HG02763 (cell line): ENCODE results near the gene SUFU.
"Not testable (repeated sequence)": the region's sequence is repeated elsewhere in the genome, so short reads cannot be mapped to it uniquely, and the experiment has no call there.

ENCODE experiments used
- ATAC-seq: cut with Tn5 transposase; IDR thresholded peaks from one replicate; pipeline ENCODE4 v1.9.1; 2021; ENCODE audit warnings: mild to moderate bottlenecking, moderate library complexity; ENCODE audit not compliant: unreplicated experiment

SUFU gene

GRCh38 chr10:102648889-102649796 lies 145.4 kb downstream of the SUFU start:
- ATAC-seq = no peak

- ATAC-seq = no peak
Observed at GRCh38 chr10:102649797-102650654, 146.3 kb downstream of the SUFU start.

GRCh38 chr10:102650655-102651454 lies 147.1 kb downstream of the SUFU start:
- no peak for ATAC-seq

GRCh38 chr10:102651455-102652169 lies 147.8 kb downstream of the SUFU start:
- ATAC-seq = no peak

GRCh38 chr10:102652170-102652916 lies 148.6 kb downstream of the SUFU start:
- ATAC-seq = peak; percentile 39

- ATAC-seq = no peak
Observed at GRCh38 chr10:102653060-102653459, 149.3 kb downstream of the SUFU start.

- no peak for ATAC-seq
Observed at GRCh38 chr10:102654566-102654965, 150.8 kb downstream of the SUFU start.

- ATAC-seq = no peak
Observed at GRCh38 chr10:102654969-102655368, 151.2 kb downstream of the SUFU start.

- ATAC-seq = no peak
Observed at GRCh38 chr10:102656026-102656425, 152.3 kb downstream of the SUFU start.

GRCh38 chr10:102656791-102657371 lies 153.1 kb downstream of the SUFU start:
- ATAC-seq = no peak

GRCh38 chr10:102657451-102657850 lies 153.7 kb downstream of the SUFU start:
- ATAC-seq = no peak

- ATAC-seq = no peak
Observed at GRCh38 chr10:102657984-102658724, 154.4 kb downstream of the SUFU start.

GRCh38 chr10:102658802-102659201 lies 155.0 kb downstream of the SUFU start:
- no peak for ATAC-seq

- peak; percentile 82 for ATAC-seq
Observed at GRCh38 chr10:102660888-102661657, 157.3 kb downstream of the SUFU start.

GRCh38 chr10:102661658-102662028 lies 157.9 kb downstream of the SUFU start:
- no peak for ATAC-seq

GRCh38 chr10:102665904-102666509 lies 162.2 kb downstream of the SUFU start:
- ATAC-seq = no peak

- not testable (repeated sequence) for ATAC-seq
Observed at GRCh38 chr10:102667411-102667810, 163.6 kb downstream of the SUFU start.
